Mucosa of rectum (tissue), 2 donors: ENCODE results near the gene SYNDIG1.

Experiments used
- H3K27ac ChIP-seq, 2 donors: one replicate each; pipeline ENCODE4 v1.7.0; 2013; ENCODE audit warnings: inconsistent platforms in 2 of 2, low read depth in 2 of 2, low read length in 2 of 2
- H3K27me3 ChIP-seq, 2 donors: one replicate each; pipeline ENCODE4 v1.7.0; 2013; ENCODE audit warnings: low read length in 2 of 2; ENCODE audit not compliant: control insufficient read depth in 2 of 2, insufficient read depth in 2 of 2
- H3K36me3 ChIP-seq, 2 donors: one replicate each; pipeline ENCODE4 v1.7.0; 2013; ENCODE audit warnings: low read length in 2 of 2; ENCODE audit not compliant: control insufficient read depth in 2 of 2, insufficient read depth in 2 of 2
- H3K4me1 ChIP-seq, 2 donors: one replicate each; pipeline ENCODE4 v1.7.0; 2013; ENCODE audit warnings: low read length in 2 of 2, mild to moderate bottlenecking in 1 of 2; ENCODE audit not compliant: control insufficient read depth in 2 of 2, insufficient read depth in 2 of 2
- H3K4me3 ChIP-seq, 2 donors: one replicate each; pipeline ENCODE4 v1.7.0; 2013; ENCODE audit warnings: low read length in 2 of 2
- H3K9ac ChIP-seq, 2 donors: one replicate each; pipeline ENCODE4 v1.7.0; 2013; ENCODE audit warnings: low read length in 2 of 2, low read depth in 1 of 2, mild to moderate bottlenecking in 1 of 2
- H3K9me3 ChIP-seq, 2 donors: one replicate each; pipeline ENCODE4 v1.7.0; 2013; ENCODE audit warnings: low read length in 2 of 2; ENCODE audit not compliant: control insufficient read depth in 2 of 2
- donor health status: healthy.
- donor health status: Normal muscosa, but diverticular disease.

The SYNDIG1 gene

DNA sequence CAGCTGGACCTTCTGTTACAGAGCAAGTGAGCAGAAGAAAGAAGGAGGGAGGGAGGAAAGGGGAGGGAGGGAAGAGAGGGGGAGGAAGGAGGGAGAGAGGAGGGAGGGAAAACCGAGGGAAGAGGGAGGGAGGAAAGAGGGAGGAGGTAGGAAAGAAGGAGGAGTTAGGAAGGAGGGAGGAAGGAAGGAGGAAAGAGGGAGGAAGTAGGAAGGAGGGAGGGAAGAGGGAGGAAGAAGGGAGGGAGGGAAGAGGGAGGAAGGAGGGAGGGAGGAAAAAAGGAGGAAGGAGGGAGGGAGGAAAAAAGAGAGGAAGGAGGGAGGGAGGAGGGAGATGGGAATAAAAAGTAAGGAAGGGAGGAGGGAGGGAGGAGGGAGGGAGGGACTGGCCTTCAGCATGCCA is 191.8 kb downstream of the SYNDIG1 start:
- Histone ChIP-seq H3K36me3 (no peaks in the 10 kb centered on the region), H3K9ac (no peak overlapping the region), H3K4me3 (no peak overlapping the region), H3K27ac (no peak overlapping the region), H3K27me3 (no peaks in the 10 kb centered on the region), H3K4me1 (no peaks in the 10 kb centered on the region), H3K9me3 (no peaks in the 10 kb centered on the region)

DNA sequence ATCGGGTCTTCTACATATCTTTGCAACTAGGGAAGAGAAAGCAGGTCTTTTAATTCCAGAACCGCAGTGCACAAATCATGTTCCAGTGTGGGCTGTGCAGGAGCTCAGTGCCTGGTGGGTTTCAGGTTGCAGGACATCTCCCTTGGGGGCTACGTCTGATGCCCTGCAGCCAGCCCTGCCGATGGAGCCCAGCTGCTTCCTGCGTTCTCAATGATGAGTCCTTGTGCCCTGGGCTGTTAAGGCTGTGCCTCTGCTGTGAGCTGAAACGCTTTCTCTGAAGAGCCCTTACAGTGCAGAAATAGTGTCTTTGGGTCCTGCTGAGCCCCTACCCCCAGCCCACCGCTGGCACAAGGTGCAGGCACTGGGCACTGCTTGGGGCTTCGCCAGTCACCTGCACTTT is 192.9 kb downstream of the SYNDIG1 start:
- no peaks in the 10 kb centered on the region for H3K27me3 ChIP-seq
- H3K9ac ChIP-seq: no peak overlapping the region
- H3K4me3 ChIP-seq: no peak overlapping the region
- no peaks in the 10 kb centered on the region for H3K4me1 ChIP-seq
- no peaks in the 10 kb centered on the region for H3K9me3 ChIP-seq
- no peak overlapping the region for H3K27ac ChIP-seq
- H3K36me3 ChIP-seq: no peaks in the 10 kb centered on the region

DNA sequence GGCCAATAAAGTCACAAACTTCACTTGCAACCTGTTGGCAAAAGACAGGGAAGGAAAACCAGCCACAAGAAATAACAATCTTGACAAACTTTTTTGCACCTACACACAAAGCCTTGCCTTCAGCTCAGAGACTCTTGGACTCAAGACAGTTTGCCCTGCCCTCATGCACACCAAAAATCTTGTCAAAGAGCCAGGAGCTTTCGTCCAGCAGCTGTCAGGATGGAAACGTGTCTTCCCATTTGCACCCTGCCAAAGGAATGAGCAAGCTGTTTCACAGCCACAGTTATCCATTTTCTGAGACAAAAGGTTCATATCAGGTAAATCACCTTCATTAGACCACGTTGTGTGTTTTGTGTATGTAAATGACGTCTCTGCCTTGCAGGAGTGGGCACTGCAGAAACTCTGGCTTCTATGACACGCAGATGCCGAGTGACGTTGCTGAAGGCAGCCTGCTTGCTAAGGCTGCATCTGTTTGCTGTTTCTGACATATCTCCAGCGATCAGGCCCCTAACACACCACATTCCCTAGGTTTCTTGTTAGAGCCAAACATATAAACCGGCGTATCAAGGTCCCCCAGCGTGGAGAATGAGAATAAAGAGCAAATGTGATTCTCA is 193.4 kb downstream of the SYNDIG1 start:
- Histone ChIP-seq H3K9me3 (no peaks in the 10 kb centered on the region), H3K27me3 (no peaks in the 10 kb centered on the region), H3K9ac (no peak overlapping the region), H3K4me3 (no peak overlapping the region), H3K27ac (no peak overlapping the region), H3K4me1 (no peaks in the 10 kb centered on the region), H3K36me3 (no peaks in the 10 kb centered on the region)

DNA sequence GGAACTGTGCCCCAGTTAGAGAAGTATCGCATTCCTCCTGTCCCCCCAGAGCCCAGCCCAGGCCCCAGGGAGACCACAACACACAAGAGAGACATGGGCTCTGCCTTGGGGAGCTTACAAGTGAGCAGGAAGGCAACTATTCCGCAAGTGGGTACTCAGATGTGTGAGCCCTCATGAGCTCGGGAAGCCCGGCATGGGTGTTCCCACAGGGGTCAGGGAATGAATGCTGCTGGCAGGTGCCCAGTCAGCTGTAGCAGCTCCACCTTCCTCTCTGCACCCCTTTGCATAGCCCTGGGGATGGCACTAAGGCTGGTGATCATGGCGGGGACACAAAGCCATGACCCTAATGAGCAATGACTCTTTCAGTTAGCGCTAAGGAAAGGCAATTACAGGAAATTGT is 194.1 kb downstream of the SYNDIG1 start:
- H3K27ac ChIP-seq: no peak overlapping the region
- no peaks in the 10 kb centered on the region for H3K4me1 ChIP-seq
- no peaks in the 10 kb centered on the region for H3K27me3 ChIP-seq
- no peaks in the 10 kb centered on the region for H3K9me3 ChIP-seq
- no peak overlapping the region for H3K4me3 ChIP-seq
- no peaks in the 10 kb centered on the region for H3K36me3 ChIP-seq
- no peak overlapping the region for H3K9ac ChIP-seq

DNA sequence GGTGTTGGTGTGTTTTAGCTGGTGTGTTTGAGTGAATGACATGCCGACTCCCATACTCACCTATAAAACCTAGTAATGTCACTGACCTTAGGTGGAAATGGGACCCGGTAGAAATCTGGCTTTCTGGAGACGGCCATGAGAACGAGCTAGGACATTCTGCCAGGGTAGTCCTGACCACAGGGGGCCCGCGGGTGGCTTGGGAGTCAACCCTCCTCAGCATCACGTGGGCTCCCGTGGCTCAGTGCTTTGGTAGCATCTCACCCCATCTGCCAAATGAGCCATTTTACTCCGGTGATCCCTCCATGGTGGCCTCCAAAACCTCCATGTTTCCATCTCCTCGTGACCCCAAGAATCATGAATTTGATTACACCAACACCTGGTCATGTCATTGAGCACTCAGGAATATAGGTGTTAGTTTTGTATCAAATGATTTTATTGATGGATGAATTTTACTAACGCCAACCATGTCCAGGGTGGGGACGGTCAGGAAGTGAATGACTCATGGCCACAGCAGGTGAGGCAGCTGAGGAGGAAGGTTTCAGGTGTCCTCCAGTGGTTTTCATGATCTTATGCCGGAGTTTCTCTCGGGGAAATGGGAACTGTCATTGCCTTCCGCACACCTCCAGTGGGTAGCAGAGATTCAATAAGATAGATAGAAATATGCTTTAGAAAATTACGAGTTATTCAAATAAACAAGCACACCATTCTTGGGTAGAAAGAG is 195.0 kb downstream of the SYNDIG1 start:
- no peaks in the 10 kb centered on the region for H3K9me3 ChIP-seq
- H3K36me3 ChIP-seq: no peaks in the 10 kb centered on the region
- H3K27ac ChIP-seq: no peak overlapping the region
- H3K4me3 ChIP-seq: no peak overlapping the region
- H3K27me3 ChIP-seq: no peaks in the 10 kb centered on the region
- no peak overlapping the region for H3K9ac ChIP-seq
- H3K4me1 ChIP-seq: no peaks in the 10 kb centered on the region

DNA sequence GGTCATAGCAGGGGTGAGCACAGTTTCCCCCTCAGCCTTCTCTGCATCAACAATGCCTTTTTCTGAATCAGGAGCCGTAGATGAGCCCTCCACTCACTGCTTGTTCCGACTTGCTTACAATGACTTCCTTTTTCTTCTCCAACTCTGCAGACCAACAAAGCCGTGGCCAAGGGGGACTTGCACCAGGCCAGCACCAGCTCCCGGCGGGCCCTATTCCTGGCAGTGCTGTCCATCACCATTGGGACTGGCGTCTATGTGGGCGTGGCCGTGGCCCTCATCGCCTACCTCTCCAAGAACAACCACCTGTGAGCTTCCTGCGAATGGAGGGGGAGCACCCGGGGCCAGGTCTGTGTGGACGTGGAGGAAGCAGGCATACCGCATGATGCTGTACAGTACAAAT is 195.8 kb downstream of the SYNDIG1 start:
- H3K9ac ChIP-seq: no peak overlapping the region
- H3K4me1 ChIP-seq: no peaks in the 10 kb centered on the region
- H3K4me3 ChIP-seq: no peak overlapping the region
- H3K27me3 ChIP-seq: no peaks in the 10 kb centered on the region
- H3K36me3 ChIP-seq: no peaks in the 10 kb centered on the region
- no peaks in the 10 kb centered on the region for H3K9me3 ChIP-seq
- no peak overlapping the region for H3K27ac ChIP-seq

DNA sequence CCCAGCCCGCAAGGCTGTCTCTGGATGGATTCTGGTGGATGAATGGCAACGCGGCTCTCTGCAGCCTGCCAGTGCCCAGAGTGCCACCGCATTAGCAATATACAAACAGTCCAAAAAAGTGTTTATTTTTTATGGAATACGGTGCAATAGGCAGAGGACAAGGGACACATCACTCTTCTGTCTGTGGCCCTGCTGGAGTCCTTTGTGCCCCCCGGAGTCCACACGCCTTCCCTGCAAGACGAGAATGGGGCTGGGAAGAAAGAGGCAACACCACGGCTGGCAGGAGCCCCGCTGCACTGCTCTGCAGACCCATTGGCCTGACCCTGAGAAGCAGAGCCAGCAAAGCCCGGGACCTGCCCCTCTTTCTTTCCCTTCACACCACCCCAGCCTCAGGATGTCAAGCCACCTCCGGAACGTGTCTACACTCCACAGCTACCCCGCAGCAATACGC is 196.3 kb downstream of the SYNDIG1 start:
- Histone ChIP-seq H3K9ac (no peak overlapping the region), H3K27ac (no peak overlapping the region), H3K36me3 (no peaks in the 10 kb centered on the region), H3K9me3 (no peaks in the 10 kb centered on the region), H3K4me3 (no peak overlapping the region), H3K27me3 (no peaks in the 10 kb centered on the region), H3K4me1 (no peaks in the 10 kb centered on the region)

DNA sequence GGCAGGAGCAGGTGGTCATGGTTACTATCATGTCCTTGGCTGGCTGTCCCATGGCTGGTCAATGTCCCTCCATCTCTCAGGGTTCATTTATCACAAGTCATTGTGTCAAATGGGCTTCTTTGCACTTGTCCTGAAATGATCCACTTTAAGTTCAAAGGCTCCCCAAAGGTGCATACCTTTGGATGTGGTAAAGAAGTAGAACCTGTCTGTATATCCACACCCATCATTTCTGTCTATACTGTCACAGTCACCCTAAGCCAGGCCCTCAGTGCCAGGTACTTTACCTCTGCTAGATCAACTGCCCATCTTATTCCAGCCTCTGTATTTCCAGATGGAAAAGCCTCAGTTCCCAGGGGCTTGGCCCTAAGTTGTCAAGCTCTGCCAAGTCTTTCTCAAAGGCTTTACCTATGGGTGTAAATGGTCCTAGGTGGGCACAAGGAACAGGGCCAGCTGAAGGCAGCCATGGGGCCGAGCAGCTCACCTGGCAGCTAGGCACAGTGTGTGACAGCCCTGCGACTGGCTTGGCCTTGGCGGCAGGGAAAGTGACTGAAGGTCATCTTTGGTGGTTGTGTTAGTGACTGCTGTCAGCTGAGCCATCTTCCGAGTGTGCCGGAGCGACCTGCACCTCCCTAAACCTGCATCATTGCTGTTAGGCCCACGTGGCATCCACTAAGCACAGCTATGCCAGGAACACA is 198.4 kb downstream of the SYNDIG1 start:
- Histone ChIP-seq H3K4me1 (no peaks in the 10 kb centered on the region), H3K27ac (no peak overlapping the region), H3K36me3 (no peaks in the 10 kb centered on the region), H3K9me3 (no peaks in the 10 kb centered on the region), H3K4me3 (no peak overlapping the region), H3K9ac (no peak overlapping the region), H3K27me3 (no peaks in the 10 kb centered on the region)

DNA sequence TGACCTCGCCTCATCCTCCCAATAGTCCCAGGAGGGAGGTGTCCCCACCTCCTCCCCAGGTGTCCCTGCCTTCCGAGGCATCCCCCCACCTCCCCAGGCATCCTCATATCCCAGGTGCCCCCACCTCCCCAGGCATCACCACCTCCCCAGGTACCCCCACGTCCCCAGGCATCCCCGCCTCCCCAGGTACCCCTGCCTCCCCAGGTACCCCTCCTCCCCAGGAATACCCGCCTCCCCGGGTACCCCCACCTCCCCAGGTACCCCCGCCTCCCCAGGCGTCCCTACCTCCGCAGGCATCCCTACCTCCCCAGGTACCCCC is 198.9 kb downstream of the SYNDIG1 start:
- no peaks in the 10 kb centered on the region for H3K9me3 ChIP-seq
- H3K4me3 ChIP-seq: no peak overlapping the region
- no peaks in the 10 kb centered on the region for H3K27me3 ChIP-seq
- H3K4me1 ChIP-seq: no peaks in the 10 kb centered on the region
- no peak overlapping the region for H3K9ac ChIP-seq
- no peak overlapping the region for H3K27ac ChIP-seq
- no peaks in the 10 kb centered on the region for H3K36me3 ChIP-seq

DNA sequence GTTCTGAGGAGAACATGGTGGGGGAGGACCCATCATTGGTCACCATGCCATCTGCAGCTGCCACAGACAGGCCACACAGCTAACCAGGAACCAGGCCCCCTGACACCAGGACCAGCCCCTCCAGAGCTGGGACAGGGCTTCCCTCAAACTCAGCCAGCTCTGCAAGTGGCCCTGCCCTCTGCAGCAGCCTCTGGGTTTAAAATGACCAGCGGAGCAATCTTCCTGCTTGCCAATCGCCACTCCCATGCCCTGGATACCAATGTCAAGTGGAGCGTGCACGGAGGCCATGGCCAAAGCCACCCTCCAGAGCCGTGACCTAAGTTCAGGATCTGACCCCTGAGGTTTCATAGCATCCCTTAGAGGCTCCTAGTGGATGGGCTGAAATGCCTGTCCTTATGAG is 199.4 kb downstream of the SYNDIG1 start:
- no peak overlapping the region for H3K27ac ChIP-seq
- no peaks in the 10 kb centered on the region for H3K36me3 ChIP-seq
- H3K4me3 ChIP-seq: no peak overlapping the region
- no peaks in the 10 kb centered on the region for H3K4me1 ChIP-seq
- H3K9ac ChIP-seq: no peak overlapping the region
- H3K27me3 ChIP-seq: no peaks in the 10 kb centered on the region
- H3K9me3 ChIP-seq: no peaks in the 10 kb centered on the region
